ENCODE results near the gene HSPA2. TPM values are rescaled to one million over a fixed set of nuclear protein-coding genes. Genes with fewer than 3 reads are reported as not detected.

Gene HSPA2
- total and polyA plus RNA-seq, 2 donors from 2014 or later: 41.9 to 56.2 TPM

DNA sequence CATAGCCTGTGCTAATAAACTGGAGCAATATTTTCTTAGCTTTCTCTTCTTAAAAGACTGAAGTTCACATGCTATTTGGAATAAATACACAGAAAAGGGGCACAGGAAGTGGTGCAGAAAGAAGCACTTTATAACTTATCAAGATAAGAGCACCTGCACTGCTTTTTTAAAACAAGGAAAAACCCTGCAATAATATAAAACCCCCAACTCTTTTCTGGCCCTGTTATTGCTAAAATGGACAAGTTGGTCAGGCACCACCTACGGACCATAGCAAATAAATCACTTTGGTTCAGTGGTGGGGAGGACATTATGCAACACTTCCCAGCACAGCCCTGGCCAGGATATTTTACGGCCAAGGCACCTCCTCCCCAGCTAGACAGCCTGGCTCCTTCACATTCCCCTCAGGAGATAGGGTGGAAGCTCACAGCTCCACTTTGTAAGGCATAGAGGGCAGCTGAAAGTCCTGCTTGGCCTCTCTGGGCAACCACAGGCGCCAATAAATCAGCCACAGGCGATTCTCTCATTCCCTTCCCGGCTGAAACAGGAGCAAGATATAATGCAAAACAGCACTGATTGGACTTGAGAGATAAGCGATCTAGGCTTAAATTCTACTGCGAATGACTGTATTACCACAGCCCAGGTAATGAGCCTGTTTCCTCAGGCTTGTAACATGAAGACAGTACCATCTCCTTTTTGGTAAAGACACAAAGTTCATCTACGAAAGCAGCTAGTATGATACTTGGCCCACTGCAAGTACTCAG, 39.0 kb upstream of the HSPA2 start:
- no peaks in the 10 kb centered on the region for H3K9me3 ChIP-seq (ENCODE audit: control insufficient read depth in 2 of 3, insufficient read depth in 1 of 3, low read length in 3 of 3)
- H3K36me3 ChIP-seq (ENCODE audit: control insufficient read depth in 2 of 3, insufficient read depth in 3 of 3, low read length in 3 of 3): no peaks in the 10 kb centered on the region
- no peak for FAIRE-seq
- H3K27me3 ChIP-seq (ENCODE audit: control insufficient read depth, insufficient read depth, low read length): no peaks in the 10 kb centered on the region
- intact Hi-C loops (cut with DNase I): no loop called here
- peak; percentile 74 to 84 (median 79) for DNase-seq
- peak overlapping the region; percentile 63 to 100 for H3K27ac ChIP-seq (ENCODE audit: low read depth in 2 of 2, low read length in 2 of 2)
- H3K4me3 ChIP-seq (ENCODE audit: low read length in 3 of 3): peak overlapping the region; percentile 0 to 84 (median 44)
- TF ChIP-seq, protein P1, sequence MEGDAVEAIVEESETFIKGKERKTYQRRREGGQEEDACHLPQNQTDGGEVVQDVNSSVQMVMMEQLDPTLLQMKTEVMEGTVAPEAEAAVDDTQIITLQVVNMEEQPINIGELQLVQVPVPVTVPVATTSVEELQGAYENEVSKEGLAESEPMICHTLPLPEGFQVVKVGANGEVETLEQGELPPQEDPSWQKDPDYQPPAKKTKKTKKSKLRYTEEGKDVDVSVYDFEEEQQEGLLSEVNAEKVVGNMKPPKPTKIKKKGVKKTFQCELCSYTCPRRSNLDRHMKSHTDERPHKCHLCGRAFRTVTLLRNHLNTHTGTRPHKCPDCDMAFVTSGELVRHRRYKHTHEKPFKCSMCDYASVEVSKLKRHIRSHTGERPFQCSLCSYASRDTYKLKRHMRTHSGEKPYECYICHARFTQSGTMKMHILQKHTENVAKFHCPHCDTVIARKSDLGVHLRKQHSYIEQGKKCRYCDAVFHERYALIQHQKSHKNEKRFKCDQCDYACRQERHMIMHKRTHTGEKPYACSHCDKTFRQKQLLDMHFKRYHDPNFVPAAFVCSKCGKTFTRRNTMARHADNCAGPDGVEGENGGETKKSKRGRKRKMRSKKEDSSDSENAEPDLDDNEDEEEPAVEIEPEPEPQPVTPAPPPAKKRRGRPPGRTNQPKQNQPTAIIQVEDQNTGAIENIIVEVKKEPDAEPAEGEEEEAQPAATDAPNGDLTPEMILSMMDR (IDR thresholded peaks at IDR 0.05; ENCODE audit: borderline replicate concordance, extremely low read depth, insufficient read depth): no peak
- peak overlapping the region in 2 of 3 donors; percentile 51 to 94 for H3K9ac ChIP-seq (ENCODE audit: low read length in 3 of 3)
- H3K4me1 ChIP-seq (ENCODE audit: control insufficient read depth in 2 of 3, insufficient read depth in 2 of 3, low read depth in 1 of 3, low read length in 3 of 3): peaks cover 2 to 21% (median 13%) of the 10 kb centered on the region in 3 donors

DNA sequence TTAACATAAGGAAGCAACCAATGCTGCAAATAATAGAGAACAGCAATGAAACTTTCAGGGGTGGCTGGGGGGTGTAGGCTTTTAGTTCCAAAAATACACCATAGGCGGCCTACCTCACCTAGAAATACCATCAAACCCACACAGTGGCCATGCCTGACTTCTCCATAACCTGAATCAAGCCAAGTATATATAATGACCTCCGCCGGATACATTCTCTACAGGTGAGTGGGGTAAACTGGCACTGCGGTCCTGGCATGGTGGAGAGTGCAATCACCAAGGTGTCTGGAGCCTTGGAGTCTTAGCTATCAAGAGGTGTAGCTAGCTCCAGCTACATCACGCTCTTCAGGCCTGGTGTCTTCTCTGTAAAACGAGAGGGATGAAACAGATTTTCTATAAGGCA, 38.1 kb upstream of the HSPA2 start:
- no peak for FAIRE-seq
- H3K36me3 ChIP-seq (ENCODE audit: control insufficient read depth in 2 of 3, insufficient read depth in 3 of 3, low read length in 3 of 3): no peaks in the 10 kb centered on the region
- no peaks in the 10 kb centered on the region for H3K9me3 ChIP-seq (ENCODE audit: control insufficient read depth in 2 of 3, insufficient read depth in 1 of 3, low read length in 3 of 3)
- peak overlapping the region; percentile 37 to 95 (median 94) for H3K9ac ChIP-seq (ENCODE audit: low read length in 3 of 3)
- intact Hi-C loops (cut with DNase I): no loop called here
- H3K4me3 ChIP-seq (ENCODE audit: low read length in 3 of 3): peak overlapping the region; percentile 80 to 84 (median 84)
- no peaks in the 10 kb centered on the region for H3K27me3 ChIP-seq (ENCODE audit: control insufficient read depth, insufficient read depth, low read length)
- peaks cover 2 to 21% (median 13%) of the 10 kb centered on the region in 3 donors for H3K4me1 ChIP-seq (ENCODE audit: control insufficient read depth in 2 of 3, insufficient read depth in 2 of 3, low read depth in 1 of 3, low read length in 3 of 3)
- H3K27ac ChIP-seq (ENCODE audit: low read depth in 2 of 2, low read length in 2 of 2): peak overlapping the region; percentile 98 to 100
- TF ChIP-seq, protein P1 (IDR thresholded peaks at IDR 0.05; ENCODE audit: borderline replicate concordance, extremely low read depth, insufficient read depth): no peak
- DNase-seq: peak in 2 of 5 donors; percentile 33 to 42

DNA sequence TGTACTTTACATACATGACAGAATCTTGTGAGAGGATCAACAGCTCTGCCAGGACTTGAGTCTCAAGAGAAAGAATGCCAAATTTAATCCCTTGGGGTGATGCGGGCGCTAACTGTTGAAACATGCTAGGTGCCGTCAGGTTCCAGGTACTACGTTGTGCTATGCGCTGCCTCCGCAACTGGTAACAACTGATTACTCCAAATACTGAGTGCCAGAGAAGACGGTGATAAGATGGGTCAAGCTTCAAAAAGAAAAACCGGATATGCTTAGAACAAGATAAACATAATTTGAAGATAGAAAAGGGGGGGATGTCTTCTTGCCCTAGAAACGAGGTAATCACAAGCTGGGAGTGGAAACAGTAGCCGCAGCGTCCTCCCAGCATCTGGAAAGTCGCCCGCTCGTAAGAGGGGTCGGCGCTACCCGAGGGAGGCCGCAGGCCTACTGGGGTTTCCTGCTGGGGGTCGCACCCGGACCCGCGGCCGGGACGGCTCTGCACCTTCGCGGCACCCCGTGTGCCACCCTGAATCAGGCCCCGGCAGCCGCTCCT, 37.6 kb upstream of the HSPA2 start:
- H3K4me3 ChIP-seq (ENCODE audit: low read length in 3 of 3): peak overlapping the region; percentile 80 to 84 (median 84)
- DNase-seq: peak in 3 of 5 donors; percentile 15 to 62 (median 60)

More for the DNA sequence above, 37.6 kb upstream of the HSPA2 start:
- FAIRE-seq: no peak
- peak overlapping the region; percentile 98 to 100 for H3K27ac ChIP-seq (ENCODE audit: low read depth in 2 of 2, low read length in 2 of 2)
- TF ChIP-seq, protein P1 (IDR thresholded peaks at IDR 0.05; ENCODE audit: borderline replicate concordance, extremely low read depth, insufficient read depth): no peak
- intact Hi-C loops (cut with DNase I): no loop called here
- H3K9me3 ChIP-seq (ENCODE audit: control insufficient read depth in 2 of 3, insufficient read depth in 1 of 3, low read length in 3 of 3): no peaks in the 10 kb centered on the region
- no peaks in the 10 kb centered on the region for H3K27me3 ChIP-seq (ENCODE audit: control insufficient read depth, insufficient read depth, low read length)
- H3K9ac ChIP-seq (ENCODE audit: low read length in 3 of 3): peak overlapping the region; percentile 37 to 95 (median 94)
- peaks cover 2 to 21% (median 13%) of the 10 kb centered on the region in 3 donors for H3K4me1 ChIP-seq (ENCODE audit: control insufficient read depth in 2 of 3, insufficient read depth in 2 of 3, low read depth in 1 of 3, low read length in 3 of 3)
- no peaks in the 10 kb centered on the region for H3K36me3 ChIP-seq (ENCODE audit: control insufficient read depth in 2 of 3, insufficient read depth in 3 of 3, low read length in 3 of 3)

Measured in kidney (tissue), 14 donors.